Neural crest cell (in vitro differentiated cells): ENCODE results near the gene SPCS1. TPM values are rescaled to one million over a fixed set of nuclear protein-coding genes. Genes with fewer than 3 reads are reported as not detected.

Source experiments
- DNase-seq: peaks from one replicate; pipeline ENCODE4 v3.0.0; 2021; ENCODE audit warnings: low read depth, mixed read lengths, low spot score
- H3K27ac Mint-ChIP-seq: one replicate; pipeline ENCODE4 v1.8.0; 2021; ENCODE audit warnings: mild to moderate bottlenecking, mixed read lengths; ENCODE audit not compliant: unreplicated experiment
- H3K27me3 Mint-ChIP-seq: 2 replicates; pipeline ENCODE4 v1.8.0; 2021; ENCODE audit warnings: low read depth, mild to moderate bottlenecking, mixed read lengths
- H3K36me3 Mint-ChIP-seq: 2 replicates; pipeline ENCODE4 v1.8.0; 2021; ENCODE audit warnings: low read depth, mild to moderate bottlenecking, mixed read lengths
- H3K4me1 Mint-ChIP-seq: 2 replicates; pipeline ENCODE4 v1.8.0; 2021; ENCODE audit warnings: mixed read lengths
- H3K4me3 Mint-ChIP-seq: one replicate; pipeline ENCODE4 v1.8.0; 2021; ENCODE audit warnings: mild to moderate bottlenecking, mixed read lengths
- H3K9me3 Mint-ChIP-seq: 2 replicates; pipeline ENCODE4 v1.8.0; 2021; ENCODE audit warnings: mixed read lengths
- total RNA-seq: library from RNA; stranded (reverse); gene quantifications from 2 replicates; pipeline ENCODE4 v1.2.1, GENCODE V29; 2021
- TF ChIP-seq, protein P1 (sequence below): fragments of 200-600 bp; sonication (generic); conservative IDR thresholded peaks from 2 replicates; pipeline ENCODE4 v1.5.0; 2021; ENCODE audit warnings: antibody characterized with exemption, mild to moderate bottlenecking

Gene SPCS1
- total RNA-seq, 1 donor from 2014 or later: 101 TPM

DNA sequence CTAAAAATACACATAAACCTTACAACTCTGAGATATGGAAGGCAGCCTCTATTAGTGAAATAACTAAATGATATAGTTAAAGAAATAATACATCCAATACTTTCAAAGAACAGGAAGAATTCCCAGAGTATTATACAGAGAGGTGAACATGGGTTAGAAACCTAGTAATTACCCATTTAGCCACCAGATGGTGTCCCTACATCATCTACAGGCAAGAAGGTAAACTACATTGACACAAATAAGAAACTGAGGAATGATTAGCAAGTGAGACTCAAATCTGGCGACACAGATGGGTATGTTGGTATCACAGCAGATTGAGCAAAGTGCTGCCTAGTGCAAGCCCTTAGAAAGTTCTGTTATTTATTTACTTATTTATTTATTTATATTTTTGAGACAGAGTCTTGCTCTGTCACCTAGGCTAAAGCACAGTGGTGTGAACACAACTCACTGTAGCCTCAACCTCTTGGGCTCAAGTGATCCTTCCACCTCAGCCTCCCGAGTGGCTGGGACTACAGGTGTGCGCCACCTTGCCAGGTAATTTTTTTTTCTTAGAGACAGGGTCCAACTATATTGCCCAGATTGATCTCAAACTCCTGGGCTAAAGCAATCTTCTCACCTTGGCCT lies 36.6 kb downstream of the SPCS1 start:
- DNase-seq: no peak
- H3K27ac Mint-ChIP-seq: no peak overlapping the region
- no peak overlapping the region for H3K4me3 Mint-ChIP-seq
- TF ChIP-seq, protein P1, sequence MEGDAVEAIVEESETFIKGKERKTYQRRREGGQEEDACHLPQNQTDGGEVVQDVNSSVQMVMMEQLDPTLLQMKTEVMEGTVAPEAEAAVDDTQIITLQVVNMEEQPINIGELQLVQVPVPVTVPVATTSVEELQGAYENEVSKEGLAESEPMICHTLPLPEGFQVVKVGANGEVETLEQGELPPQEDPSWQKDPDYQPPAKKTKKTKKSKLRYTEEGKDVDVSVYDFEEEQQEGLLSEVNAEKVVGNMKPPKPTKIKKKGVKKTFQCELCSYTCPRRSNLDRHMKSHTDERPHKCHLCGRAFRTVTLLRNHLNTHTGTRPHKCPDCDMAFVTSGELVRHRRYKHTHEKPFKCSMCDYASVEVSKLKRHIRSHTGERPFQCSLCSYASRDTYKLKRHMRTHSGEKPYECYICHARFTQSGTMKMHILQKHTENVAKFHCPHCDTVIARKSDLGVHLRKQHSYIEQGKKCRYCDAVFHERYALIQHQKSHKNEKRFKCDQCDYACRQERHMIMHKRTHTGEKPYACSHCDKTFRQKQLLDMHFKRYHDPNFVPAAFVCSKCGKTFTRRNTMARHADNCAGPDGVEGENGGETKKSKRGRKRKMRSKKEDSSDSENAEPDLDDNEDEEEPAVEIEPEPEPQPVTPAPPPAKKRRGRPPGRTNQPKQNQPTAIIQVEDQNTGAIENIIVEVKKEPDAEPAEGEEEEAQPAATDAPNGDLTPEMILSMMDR: peak; percentile 68
- no peaks in the 10 kb centered on the region for H3K4me1 Mint-ChIP-seq
- no peaks in the 10 kb centered on the region for H3K27me3 Mint-ChIP-seq
- H3K36me3 Mint-ChIP-seq: peaks cover 16% of the 10 kb centered on the region
- no peaks in the 10 kb centered on the region for H3K9me3 Mint-ChIP-seq

DNA sequence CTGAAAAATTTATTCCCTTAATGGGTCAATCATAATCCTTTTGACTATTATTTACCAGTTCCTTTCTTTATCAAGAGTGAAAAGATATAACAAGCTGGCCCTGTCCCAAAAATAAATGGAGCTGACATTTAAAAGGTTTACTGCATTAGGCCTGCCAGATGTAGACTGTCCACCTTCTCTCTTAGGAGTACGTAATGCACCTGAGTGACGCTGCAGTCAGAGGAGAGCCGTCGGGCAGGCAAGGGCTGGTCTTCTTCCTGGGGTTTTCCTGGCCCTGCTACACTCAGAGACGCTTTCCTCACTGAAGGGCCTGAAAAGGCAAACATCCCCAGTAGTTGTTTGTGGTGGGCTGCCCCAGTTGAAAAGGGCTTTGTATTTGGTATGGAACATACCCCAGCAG lies 37.2 kb downstream of the SPCS1 start:
- Mint-ChIP-seq H3K27ac (no peak overlapping the region), H3K36me3 (peaks cover 15% of the 10 kb centered on the region), H3K4me3 (no peak overlapping the region), H3K27me3 (no peaks in the 10 kb centered on the region), H3K4me1 (no peaks in the 10 kb centered on the region), H3K9me3 (no peaks in the 10 kb centered on the region)
- TF ChIP-seq, protein P1: no peak
- no peak for DNase-seq

DNA sequence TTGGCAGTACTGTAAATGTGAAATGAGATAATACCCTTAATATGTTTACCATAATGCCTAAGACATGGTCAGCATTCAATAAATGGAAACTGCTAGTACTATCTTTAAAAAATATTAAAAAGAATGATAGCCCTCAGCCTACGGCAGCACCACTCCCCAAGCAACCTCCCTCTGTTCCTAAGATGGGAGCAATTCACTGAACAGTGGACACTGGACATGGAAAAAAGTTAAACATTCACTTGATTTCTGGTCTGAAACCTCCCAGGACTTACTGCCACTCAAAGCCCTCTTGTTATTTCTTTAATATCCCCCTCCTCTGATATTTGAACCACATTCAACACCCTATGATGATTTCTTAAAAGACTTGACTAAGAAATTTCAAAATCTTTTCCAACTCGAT lies 37.8 kb downstream of the SPCS1 start:
- TF ChIP-seq, protein P1: no peak

DNA sequence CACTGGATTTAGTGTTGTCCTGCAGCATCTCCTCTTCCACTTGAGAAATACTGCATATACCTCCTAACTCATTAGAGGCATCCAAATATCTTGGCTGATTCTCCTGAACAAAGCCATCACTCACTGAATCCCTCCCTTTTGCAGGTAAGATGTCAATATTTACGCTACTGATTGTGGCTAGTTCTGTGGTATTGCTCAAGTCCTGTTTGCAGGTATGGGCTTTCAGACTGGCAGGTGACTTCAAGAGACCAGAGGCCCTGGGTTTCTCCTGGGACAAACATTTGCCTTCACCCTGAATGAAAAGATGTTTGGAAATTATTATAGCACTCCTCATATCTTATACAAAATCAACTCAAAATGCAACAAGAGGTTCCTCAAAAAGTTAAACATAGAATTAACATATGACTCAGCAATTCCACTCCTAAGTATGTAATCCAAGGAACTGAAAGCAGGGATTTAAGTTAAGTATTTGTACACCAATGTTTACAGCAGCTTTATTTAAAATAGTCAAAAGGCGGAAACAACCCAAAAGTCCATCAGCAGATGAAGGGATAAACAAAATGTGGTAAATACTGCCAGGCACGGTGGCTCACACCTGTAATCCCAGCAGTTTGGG lies 46.2 kb downstream of the SPCS1 start:
- H3K4me1 Mint-ChIP-seq: no peaks in the 10 kb centered on the region
- H3K36me3 Mint-ChIP-seq: peaks cover 28% of the 10 kb centered on the region
- H3K9me3 Mint-ChIP-seq: no peaks in the 10 kb centered on the region
- TF ChIP-seq, protein P1: no peak
- DNase-seq: no peak
- no peak overlapping the region for H3K4me3 Mint-ChIP-seq
- H3K27ac Mint-ChIP-seq: no peak overlapping the region
- no peaks in the 10 kb centered on the region for H3K27me3 Mint-ChIP-seq

More for the DNA sequence above, 37.8 kb downstream of the SPCS1 start:
- no peak overlapping the region for H3K27ac Mint-ChIP-seq
- peaks cover 20% of the 10 kb centered on the region for H3K36me3 Mint-ChIP-seq
- no peaks in the 10 kb centered on the region for H3K9me3 Mint-ChIP-seq
- no peak for DNase-seq
- no peaks in the 10 kb centered on the region for H3K4me1 Mint-ChIP-seq
- H3K4me3 Mint-ChIP-seq: no peak overlapping the region
- no peaks in the 10 kb centered on the region for H3K27me3 Mint-ChIP-seq

DNA sequence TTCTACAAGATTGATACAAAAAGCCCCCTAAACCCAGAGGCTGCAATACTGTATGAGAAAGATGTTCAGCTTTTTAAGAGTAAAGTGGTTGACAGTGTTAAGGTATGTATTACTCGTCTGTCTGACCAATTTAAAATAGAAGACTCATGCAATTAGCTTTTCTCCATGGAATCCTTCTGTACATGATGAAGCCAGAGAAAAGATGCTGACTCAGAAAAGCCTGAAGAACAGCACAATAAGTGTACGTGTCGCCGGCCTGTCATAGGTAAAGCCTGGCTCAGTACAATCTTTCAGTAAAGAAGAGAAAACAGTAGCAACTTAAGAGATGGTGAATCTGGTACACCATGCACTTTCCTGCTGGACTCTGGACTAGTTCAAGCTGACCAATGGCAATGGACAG lies 48.5 kb downstream of the SPCS1 start:
- Mint-ChIP-seq H3K4me1 (no peaks in the 10 kb centered on the region), H3K27ac (no peak overlapping the region), H3K9me3 (no peaks in the 10 kb centered on the region), H3K4me3 (no peak overlapping the region), H3K27me3 (no peaks in the 10 kb centered on the region), H3K36me3 (peaks cover 29% of the 10 kb centered on the region)
- DNase-seq: no peak
- TF ChIP-seq, protein P1: no peak
